IMR-90 (cell line): ENCODE data around the gene PAK5. TPM values are rescaled to one million over a fixed set of nuclear protein-coding genes. Genes with fewer than 3 reads are reported as not detected.
A peak's percentile ranks its signal among the peaks of the same experiment; 100 is the strongest.

ENCODE experiments used
- ATAC-seq: fragments of 200-7000 bp; cut with Tn5 transposase; 2 replicates; pipeline ENCODE4 v1.9.1; 2020; ENCODE audit warnings: low read depth, mild to moderate bottlenecking, moderate library complexity
- BruUV-seq: library from RNA; stranded (reverse); fragments of 400-500 nt; replicated peaks from 2 replicates; lab custom pipeline; 2021; lab: Mats Ljungman, UMichigan
- CTCF ChIA-PET: fragments of 300-600 bp; formaldehyde crosslinking; extraction: SDS; loops from one replicate; lab custom pipeline; 2021; ENCODE audit warnings: antibody characterized with exemption; lab: Yijun Ruan, JAX
- POLR2A ChIA-PET: fragments of 300-600 bp; sonication (Branson Sonifier 250); formaldehyde crosslinking; loops from one replicate; lab custom pipeline; 2022; ENCODE audit warnings: antibody characterized with exemption; ENCODE audit not compliant: unreplicated experiment; lab: Charles Lee
- DNase-seq: peaks from one replicate; pipeline ENCODE4 v3.0.0; 2013
- H2AFZ ChIP-seq: replicated peaks from 2 replicates; pipeline ENCODE3; 2013; ENCODE audit warnings: low read length, mild to moderate bottlenecking; ENCODE audit not compliant: poor library complexity
- H2AK5ac ChIP-seq: 2 replicates; pipeline ENCODE4 v1.6.1; 2013; ENCODE audit warnings: low read depth, low read length, inconsistent platforms
- H2AK9ac ChIP-seq: replicated peaks from 2 replicates; pipeline ENCODE3; 2013; ENCODE audit warnings: mild to moderate bottlenecking, low read depth, low read length, moderate library complexity; ENCODE audit not compliant: poor library complexity
- H2BK120ac ChIP-seq: 2 replicates; pipeline ENCODE4 v1.6.1; 2013; ENCODE audit warnings: low read depth, low read length, inconsistent platforms
- H2BK15ac ChIP-seq: 3 replicates; pipeline ENCODE4 v1.6.1; 2013; ENCODE audit warnings: low read depth, low read length, inconsistent platforms
- H2BK20ac ChIP-seq: 2 replicates; pipeline ENCODE4 v1.6.1; 2013; ENCODE audit warnings: low read depth, mild to moderate bottlenecking, inconsistent platforms, low read length, moderate library complexity
- H2BK5ac ChIP-seq: 2 replicates; pipeline ENCODE4 v1.6.1; 2013; ENCODE audit warnings: mild to moderate bottlenecking, low read depth, low read length, inconsistent platforms; ENCODE audit not compliant: poor library complexity, severe bottlenecking
- H3K14ac ChIP-seq: replicated peaks from 2 replicates; pipeline ENCODE4 v1.6.1; 2013; ENCODE audit warnings: low read depth, low read length, inconsistent platforms
- H3K18ac ChIP-seq: 2 replicates; pipeline ENCODE4 v1.6.1; 2013; ENCODE audit warnings: low read depth, low read length, control low read depth
- H3K23ac ChIP-seq: 2 replicates; pipeline ENCODE4 v1.6.1; 2013; ENCODE audit warnings: low read depth, low read length, inconsistent platforms
- H3K27ac ChIP-seq: 2 replicates; pipeline ENCODE4 v1.5.1; 2013; ENCODE audit warnings: mild to moderate bottlenecking, control low read depth, low read length; ENCODE audit not compliant: insufficient read depth
- H3K27me3 ChIP-seq: 2 replicates; pipeline ENCODE4 v1.6.1; 2013; ENCODE audit warnings: low read length; ENCODE audit not compliant: control insufficient read depth, insufficient read depth
- H3K36me3 ChIP-seq: 2 replicates; pipeline ENCODE4 v1.6.1; 2013; ENCODE audit warnings: low read length, mixed read lengths; ENCODE audit not compliant: control insufficient read depth, insufficient read depth
- H3K4ac ChIP-seq: 2 replicates; pipeline ENCODE4 v1.6.1; 2013; ENCODE audit warnings: low read depth, low read length, inconsistent platforms
- H3K4me1 ChIP-seq: 2 replicates; pipeline ENCODE4 v1.6.1; 2013; ENCODE audit warnings: low read length, mixed read lengths; ENCODE audit not compliant: control insufficient read depth, insufficient read depth
- H3K4me2 ChIP-seq: 2 replicates; pipeline ENCODE4 v1.6.1; 2013; ENCODE audit warnings: low read depth, mild to moderate bottlenecking, control low read depth, low read length, moderate library complexity
- H3K4me3 ChIP-seq: 2 replicates; pipeline ENCODE4 v1.5.1; 2013; ENCODE audit warnings: low read depth, mild to moderate bottlenecking, control low read depth, low read length, moderate library complexity; ENCODE audit not compliant: insufficient read depth
- H3K56ac ChIP-seq: 2 replicates; pipeline ENCODE4 v1.6.1; 2013; ENCODE audit warnings: low read length, inconsistent platforms; ENCODE audit not compliant: insufficient read depth; ENCODE audit errors: extremely low read depth
- H3K79me1 ChIP-seq, 2 experiments: 2 replicates each; pipeline ENCODE4 v1.6.1; 2013; ENCODE audit warnings: low read length in 2 of 2, inconsistent platforms in 1 of 2, low read depth in 1 of 2
- H3K9ac ChIP-seq: 2 replicates; pipeline ENCODE4 v1.6.1; 2013; ENCODE audit warnings: low read depth, low read length, control low read depth
- H3K9me1 ChIP-seq: 2 replicates; pipeline ENCODE4 v1.6.1; 2013; ENCODE audit warnings: low read length, inconsistent platforms; ENCODE audit not compliant: insufficient read depth
- H3K9me3 ChIP-seq: 2 replicates; pipeline ENCODE4 v1.6.1; 2013; ENCODE audit warnings: low read length; ENCODE audit not compliant: control insufficient read depth, insufficient read depth
- H4K20me1 ChIP-seq: 2 replicates; pipeline ENCODE4 v1.6.1; 2013; ENCODE audit warnings: low read length, inconsistent platforms; ENCODE audit not compliant: insufficient read depth
- H4K5ac ChIP-seq: 2 replicates; pipeline ENCODE4 v1.6.1; 2013; ENCODE audit warnings: mild to moderate bottlenecking, low read depth, low read length, control low read depth
- H4K8ac ChIP-seq, 2 experiments: 2 replicates each; pipeline ENCODE4 v1.6.1; 2013; ENCODE audit warnings: low read depth in 2 of 2, low read length in 2 of 2, control low read depth in 1 of 2, inconsistent platforms in 1 of 2
- H4K91ac ChIP-seq: 2 replicates; pipeline ENCODE4 v1.6.1; 2013; ENCODE audit warnings: low read depth, low read length, inconsistent platforms; ENCODE audit not compliant: insufficient read depth
- WGBS, 2 experiments: methylation state at CpG; one replicate each; pipeline versions ENCODE4 v1.1.5 to v1.1.7; 2013; ENCODE audit warnings: missing lambda C conversion rate in 2 of 2; ENCODE audit not compliant: insufficient read length in 1 of 2; ENCODE audit errors: extremely low coverage in 2 of 2; 5-methylcytosine and 5-hydroxymethylcytosine counted together
- dilution Hi-C: fragments of 300-500 bp; cut with HindIII; formaldehyde crosslinking; loops from one replicate; pipeline ENCODE4 v1.14.3; 2018; ENCODE audit warnings: low sequenced_read_pairs; ENCODE audit not compliant: unreplicated experiment
- in situ Hi-C: fragments of 300-500 bp; cut with MboI; formaldehyde crosslinking; loops from 3 replicates; pipeline ENCODE4 v1.14.3; 2019; ENCODE audit warnings: low sequenced_read_pairs, inconsistent platforms, mixed read lengths
- intact Hi-C: fragments of 100-400 bp; cut with micrococcal nuclease; formaldehyde crosslinking; loops from 2 replicates; pipeline ENCODE4 v1.10.0; 2022
- polyA plus RNA-seq, 3 experiments: library from polyadenylated mRNA; depleted of rRNA; stranded (reverse); fragments of >200 nt; gene quantifications; 2 replicates each; pipeline ENCODE4 v1.2.3, GENCODE V29; 2012; ENCODE audit warnings: low replicate concordance in 1 of 3
- total RNA-seq: library from RNA; depleted of rRNA; stranded (reverse); fragments of >200 nt; gene quantifications from 2 replicates; pipeline ENCODE4 v1.2.3, GENCODE V29; 2012
- TF ChIP-seq, protein P1 (sequence below): conservative IDR thresholded peaks from 2 replicates; pipeline ENCODE4 v1.5.1; 2012; ENCODE audit warnings: mild to moderate bottlenecking, low read depth, low read length, improper control_type of control experiment
- TF ChIP-seq, protein P2 (sequence below): fragments of 150-350 bp; IDR thresholded peaks from 2 replicates; pipeline ENCODE4 v1.6.1; 2017; ENCODE audit warnings: mild to moderate bottlenecking, antibody characterized with exemption, low read length, low read depth

The PAK5 gene
- total and polyA plus RNA-seq, 2 of the 4 experiments (the other 2 are of a cell fraction) = not detected

GRCh38 chr20:9590189-9590588, 248.7 kb downstream of the PAK5 start:
- peaks cover 1% of the 10 kb centered on the region; the same call in 1 of the 2 replicates for H3K27me3 ChIP-seq
- no peak overlapping the region for H2AK9ac ChIP-seq
- H2BK120ac ChIP-seq = no peak overlapping the region
- no peak overlapping the region for H4K91ac ChIP-seq
- no TSS peak for BruUV-seq
- in situ Hi-C loops (no loop called here), dilution Hi-C loops (no loop called here), intact Hi-C loops (loop anchor here (5.0 kb wide), 1 partner anchor 73 kb away; no protein-coding TSS in a partner anchor)
- H3K23ac ChIP-seq = no peak overlapping the region
- no peak overlapping the region for H3K9ac ChIP-seq
- no peak overlapping the region for H3K4me3 ChIP-seq
- H2BK20ac ChIP-seq = no peak overlapping the region
- H3K4ac ChIP-seq = no peak overlapping the region
- no peak overlapping the region for H4K5ac ChIP-seq
- no peak overlapping the region for H2BK15ac ChIP-seq
- H3K14ac ChIP-seq = no peak overlapping the region
- H4K8ac ChIP-seq = no peak overlapping the region
- ChIA-PET POLR2A (no interaction called here), CTCF (no interaction called here)
- WGBS, 2 experiments = no CpG with 5 or more reads among the region's 1 CpG
- no peaks in the 10 kb centered on the region for H3K79me1 ChIP-seq
- no peak overlapping the region for H3K4me2 ChIP-seq
- no peaks in the 10 kb centered on the region for H4K20me1 ChIP-seq
- H3K4me1 ChIP-seq = no peaks in the 10 kb centered on the region
- no peaks in the 10 kb centered on the region for H3K36me3 ChIP-seq
- H2BK5ac ChIP-seq = no peak overlapping the region
- no peak overlapping the region for H2AK5ac ChIP-seq
- H3K56ac ChIP-seq = no peak overlapping the region
- peak; percentile 82 for ATAC-seq
- no peak overlapping the region for H3K18ac ChIP-seq
- H3K9me3 ChIP-seq = no peaks in the 10 kb centered on the region
- H3K27ac ChIP-seq = no peak overlapping the region
- H2AFZ ChIP-seq = no peak overlapping the region
- peak; percentile 77 for DNase-seq
- H3K9me1 ChIP-seq = no peaks in the 10 kb centered on the region
- TF ChIP-seq, protein P1, sequence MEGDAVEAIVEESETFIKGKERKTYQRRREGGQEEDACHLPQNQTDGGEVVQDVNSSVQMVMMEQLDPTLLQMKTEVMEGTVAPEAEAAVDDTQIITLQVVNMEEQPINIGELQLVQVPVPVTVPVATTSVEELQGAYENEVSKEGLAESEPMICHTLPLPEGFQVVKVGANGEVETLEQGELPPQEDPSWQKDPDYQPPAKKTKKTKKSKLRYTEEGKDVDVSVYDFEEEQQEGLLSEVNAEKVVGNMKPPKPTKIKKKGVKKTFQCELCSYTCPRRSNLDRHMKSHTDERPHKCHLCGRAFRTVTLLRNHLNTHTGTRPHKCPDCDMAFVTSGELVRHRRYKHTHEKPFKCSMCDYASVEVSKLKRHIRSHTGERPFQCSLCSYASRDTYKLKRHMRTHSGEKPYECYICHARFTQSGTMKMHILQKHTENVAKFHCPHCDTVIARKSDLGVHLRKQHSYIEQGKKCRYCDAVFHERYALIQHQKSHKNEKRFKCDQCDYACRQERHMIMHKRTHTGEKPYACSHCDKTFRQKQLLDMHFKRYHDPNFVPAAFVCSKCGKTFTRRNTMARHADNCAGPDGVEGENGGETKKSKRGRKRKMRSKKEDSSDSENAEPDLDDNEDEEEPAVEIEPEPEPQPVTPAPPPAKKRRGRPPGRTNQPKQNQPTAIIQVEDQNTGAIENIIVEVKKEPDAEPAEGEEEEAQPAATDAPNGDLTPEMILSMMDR = no peak
- TF ChIP-seq, protein P2, sequence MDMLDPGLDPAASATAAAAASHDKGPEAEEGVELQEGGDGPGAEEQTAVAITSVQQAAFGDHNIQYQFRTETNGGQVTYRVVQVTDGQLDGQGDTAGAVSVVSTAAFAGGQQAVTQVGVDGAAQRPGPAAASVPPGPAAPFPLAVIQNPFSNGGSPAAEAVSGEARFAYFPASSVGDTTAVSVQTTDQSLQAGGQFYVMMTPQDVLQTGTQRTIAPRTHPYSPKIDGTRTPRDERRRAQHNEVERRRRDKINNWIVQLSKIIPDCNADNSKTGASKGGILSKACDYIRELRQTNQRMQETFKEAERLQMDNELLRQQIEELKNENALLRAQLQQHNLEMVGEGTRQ = peak; percentile 35; the same call in 1 of the 2 replicates
